ENCODE measurements around the gene GTF2F2.

Gene GTF2F2

GRCh38 chr13:45222919-45223318 is 102.6 kb downstream of the GTF2F2 start:
- DNase-seq (ENCODE audit: low read depth): no peak
- no peak overlapping the region for H3K4me3 ChIP-seq (ENCODE audit: low read length)
- no peak for TF ChIP-seq CTCF (conservative IDR thresholded peaks at IDR 0.05; ENCODE audit: low read depth, low read length)

GRCh38 chr13:45224176-45224575 is 103.9 kb downstream of the GTF2F2 start:
- DNase-seq (ENCODE audit: low read depth): no peak
- H3K4me3 ChIP-seq (ENCODE audit: low read length): no peak overlapping the region
- TF ChIP-seq CTCF (conservative IDR thresholded peaks at IDR 0.05; ENCODE audit: low read depth, low read length): no peak

- DNase-seq (ENCODE audit: low read depth): no peak
- H3K4me3 ChIP-seq (ENCODE audit: low read length): no peak overlapping the region
- TF ChIP-seq CTCF (conservative IDR thresholded peaks at IDR 0.05; ENCODE audit: low read depth, low read length): no peak
These were observed 105.1 kb downstream of the GTF2F2 start for GRCh38 chr13:45225370-45225769.

- no peak for DNase-seq (ENCODE audit: low read depth)
- TF ChIP-seq CTCF (conservative IDR thresholded peaks at IDR 0.05; ENCODE audit: low read depth, low read length): no peak
- H3K4me3 ChIP-seq (ENCODE audit: low read length): no peak overlapping the region
These were observed 105.7 kb downstream of the GTF2F2 start for GRCh38 chr13:45226024-45226423.

GRCh38 chr13:45228002-45228401 is 107.7 kb downstream of the GTF2F2 start:
- H3K4me3 ChIP-seq (ENCODE audit: low read length): no peak overlapping the region
- TF ChIP-seq CTCF (conservative IDR thresholded peaks at IDR 0.05; ENCODE audit: low read depth, low read length): no peak
- DNase-seq (ENCODE audit: low read depth): no peak

GRCh38 chr13:45229172-45229571 is 108.9 kb downstream of the GTF2F2 start:
- DNase-seq (ENCODE audit: low read depth): no peak
- no peak overlapping the region for H3K4me3 ChIP-seq (ENCODE audit: low read length)
- no peak for TF ChIP-seq CTCF (conservative IDR thresholded peaks at IDR 0.05; ENCODE audit: low read depth, low read length)

- DNase-seq (ENCODE audit: low read depth): no peak
- no peak overlapping the region for H3K4me3 ChIP-seq (ENCODE audit: low read length)
- no peak for TF ChIP-seq CTCF (conservative IDR thresholded peaks at IDR 0.05; ENCODE audit: low read depth, low read length)
These were observed 111.0 kb downstream of the GTF2F2 start for GRCh38 chr13:45231305-45231704.

Data from retinal pigment epithelial cell (primary cell).